SK-N-SH treated with all-trans-retinoic acid at 6 μM for 48 hours (cell line): ENCODE results near the gene RAB33B.
A peak's percentile ranks its signal among the peaks of the same experiment; 100 is the strongest.
"Not testable (repeated sequence)": the region's sequence is repeated elsewhere in the genome, so short reads cannot be mapped to it uniquely, and the experiment has no call there.

Experiments
- ATAC-seq: fragments of 200-7000 bp; cut with Tn5 transposase; 3 replicates; pipeline ENCODE4 v1.9.1; 2020; ENCODE audit warnings: mild to moderate bottlenecking, moderate library complexity
- ARNTL ChIP-seq: fragments of 450-650 bp; formaldehyde crosslinking; IDR thresholded peaks from 2 replicates; pipeline ENCODE4 v1.5.0; 2020; ENCODE audit warnings: low read depth, mild to moderate bottlenecking, moderate library complexity, borderline replicate concordance
- CREB5 ChIP-seq: fragments of 250-450 bp; sonication (Bioruptor Pico); IDR thresholded peaks from 2 replicates; pipeline ENCODE4 v1.5.1; 2020; ENCODE audit warnings: low read depth, mild to moderate bottlenecking, moderate library complexity
- CSDC2 ChIP-seq: fragments of 250-450 bp; sonication (Bioruptor Pico); IDR thresholded peaks from 2 replicates; pipeline ENCODE4 v1.5.0; 2020; ENCODE audit warnings: mild to moderate bottlenecking, moderate library complexity
- ESRRG ChIP-seq: fragments of 250-450 bp; sonication (Bioruptor Pico); IDR thresholded peaks from 2 replicates; pipeline ENCODE4 v1.6.1; 2021; ENCODE audit warnings: mild to moderate bottlenecking
- ISL1 ChIP-seq: fragments of 250-450 bp; sonication (Bioruptor Pico); IDR thresholded peaks from 2 replicates; pipeline ENCODE4 v2.1.2; 2022; ENCODE audit warnings: mild to moderate bottlenecking, moderate library complexity
- PATZ1 ChIP-seq: fragments of 250-450 bp; sonication (Bioruptor Pico); IDR thresholded peaks from 2 replicates; pipeline ENCODE4 v1.8.0; 2020; ENCODE audit warnings: mild to moderate bottlenecking, moderate library complexity, borderline replicate concordance
- POU6F1 ChIP-seq: fragments of 250-450 bp; sonication (Bioruptor Pico); IDR thresholded peaks from 2 replicates; pipeline ENCODE4 v1.8.0; 2021; ENCODE audit warnings: low read depth, mild to moderate bottlenecking, moderate library complexity, borderline replicate concordance
- RARB ChIP-seq: fragments of 250-450 bp; sonication (Bioruptor Pico); IDR thresholded peaks from 2 replicates; pipeline ENCODE4 v1.8.0; 2021; ENCODE audit warnings: mild to moderate bottlenecking, moderate library complexity
- SNAI2 ChIP-seq: fragments of 250-450 bp; sonication (Bioruptor Pico); IDR thresholded peaks from 2 replicates; pipeline ENCODE4 v1.5.0; 2020; ENCODE audit warnings: mild to moderate bottlenecking, moderate library complexity
- TCF4 ChIP-seq: fragments of 250-450 bp; sonication (Bioruptor Pico); IDR thresholded peaks from 2 replicates; pipeline ENCODE4 v1.8.0; 2021; ENCODE audit warnings: mild to moderate bottlenecking, moderate library complexity, borderline replicate concordance
- TOX ChIP-seq: fragments of 250-450 bp; sonication (Bioruptor Pico); IDR thresholded peaks from 2 replicates; pipeline ENCODE4 v1.8.0; 2021; ENCODE audit warnings: mild to moderate bottlenecking, moderate library complexity, borderline replicate concordance
- TSHZ2 ChIP-seq: fragments of 250-450 bp; sonication (Bioruptor Pico); IDR thresholded peaks from 2 replicates; pipeline ENCODE4 v1.5.0; 2020; ENCODE audit warnings: mild to moderate bottlenecking, moderate library complexity
- ZFP3 ChIP-seq: fragments of 250-450 bp; sonication (Bioruptor Pico); IDR thresholded peaks from 2 replicates; pipeline ENCODE4 v1.5.0; 2020; ENCODE audit warnings: mild to moderate bottlenecking, moderate library complexity
- ZFP30 ChIP-seq: fragments of 450-650 bp; formaldehyde crosslinking; IDR thresholded peaks from 2 replicates; pipeline ENCODE4 v1.5.0; 2022; ENCODE audit warnings: mild to moderate bottlenecking, moderate library complexity
- ZNF565 ChIP-seq: fragments of 450-650 bp; formaldehyde crosslinking; conservative IDR thresholded peaks from 2 replicates; pipeline ENCODE4 v1.5.0; 2020; ENCODE audit warnings: low read depth, mild to moderate bottlenecking, moderate library complexity
- ZNF70 ChIP-seq: fragments of 450-650 bp; formaldehyde crosslinking; IDR thresholded peaks from 2 replicates; pipeline ENCODE4 v1.5.0; 2020; ENCODE audit warnings: mild to moderate bottlenecking, moderate library complexity
- ZNF8 ChIP-seq: fragments of 450-650 bp; formaldehyde crosslinking; IDR thresholded peaks from 2 replicates; pipeline ENCODE4 v1.5.0; 2020; ENCODE audit warnings: mild to moderate bottlenecking, moderate library complexity

Gene RAB33B

GRCh38 chr4:139454111-139455045 lies at the start of gene RAB33B:
TSS of gene RAB33B (plus strand) at chr4:139454121. CDS start at chr4:139454196, 75 bp downstream.
- ATAC-seq = peak; percentile 4
- no peak for TF ChIP-seq ZFP3 (CRISPR knock-in tag)
- TF ChIP-seq ISL1 (CRISPR knock-in tag) = no peak
- no peak for TF ChIP-seq ZNF8
- no peak for TF ChIP-seq ESRRG (CRISPR knock-in tag)
- no peak for TF ChIP-seq SNAI2 (CRISPR knock-in tag)
- no peak for TF ChIP-seq TSHZ2 (CRISPR knock-in tag)

GRCh38 chr4:139410312-139410711 lies 43.6 kb upstream of the RAB33B start:
- ATAC-seq = no peak
- TF ChIP-seq RARB (CRISPR knock-in tag) (no peak), ARNTL (no peak), ZNF565 (CRISPR knock-in tag) (no peak), ZFP30 (CRISPR knock-in tag) (no peak), CSDC2 (CRISPR knock-in tag) (no peak), TSHZ2 (CRISPR knock-in tag) (no peak), ZNF70 (CRISPR knock-in tag) (no peak), TOX (CRISPR knock-in tag) (no peak), TCF4 (CRISPR knock-in tag) (no peak), CREB5 (CRISPR knock-in tag) (no peak), ISL1 (CRISPR knock-in tag) (no peak), PATZ1 (CRISPR knock-in tag) (no peak), POU6F1 (CRISPR knock-in tag) (no peak)
- TF ChIP-seq, all 23 proteins: peak for 0

- not testable (repeated sequence) for ATAC-seq
Measured at GRCh38 chr4:139414671-139415210, 39.2 kb upstream of the RAB33B start.
